Frontal cortex (tissue), 4 donors: ENCODE data around the gene ERBB3. TPM values are rescaled to one million over a fixed set of nuclear protein-coding genes. Genes with fewer than 3 reads are reported as not detected.
A peak's percentile ranks its signal among the peaks of the same experiment; 100 is the strongest.
"Not testable (repeated sequence)": the region's sequence is repeated elsewhere in the genome, so short reads cannot be mapped to it uniquely, and the experiment has no call there.

Experiments
- DNase-seq, 2 donors: peaks; one replicate each; pipeline ENCODE4 v3.0.0; 2012; ENCODE audit warnings: low spot score in 2 of 2
- FAIRE-seq: peaks from 2 replicates; lab custom pipeline; 2012; peaks lifted over from hg19 to GRCh38; lab: Jason Lieb, UNC
- total RNA-seq: library from RNA; depleted of rRNA; stranded (reverse); fragments of >200 nt; gene quantifications from one replicate; pipeline ENCODE4 v1.2.3, GENCODE V29; 2014
- donor health status: control.
- donor health status: control.
- donor health status: control.

Gene ERBB3
- total RNA-seq: 2.0 TPM

DNA sequence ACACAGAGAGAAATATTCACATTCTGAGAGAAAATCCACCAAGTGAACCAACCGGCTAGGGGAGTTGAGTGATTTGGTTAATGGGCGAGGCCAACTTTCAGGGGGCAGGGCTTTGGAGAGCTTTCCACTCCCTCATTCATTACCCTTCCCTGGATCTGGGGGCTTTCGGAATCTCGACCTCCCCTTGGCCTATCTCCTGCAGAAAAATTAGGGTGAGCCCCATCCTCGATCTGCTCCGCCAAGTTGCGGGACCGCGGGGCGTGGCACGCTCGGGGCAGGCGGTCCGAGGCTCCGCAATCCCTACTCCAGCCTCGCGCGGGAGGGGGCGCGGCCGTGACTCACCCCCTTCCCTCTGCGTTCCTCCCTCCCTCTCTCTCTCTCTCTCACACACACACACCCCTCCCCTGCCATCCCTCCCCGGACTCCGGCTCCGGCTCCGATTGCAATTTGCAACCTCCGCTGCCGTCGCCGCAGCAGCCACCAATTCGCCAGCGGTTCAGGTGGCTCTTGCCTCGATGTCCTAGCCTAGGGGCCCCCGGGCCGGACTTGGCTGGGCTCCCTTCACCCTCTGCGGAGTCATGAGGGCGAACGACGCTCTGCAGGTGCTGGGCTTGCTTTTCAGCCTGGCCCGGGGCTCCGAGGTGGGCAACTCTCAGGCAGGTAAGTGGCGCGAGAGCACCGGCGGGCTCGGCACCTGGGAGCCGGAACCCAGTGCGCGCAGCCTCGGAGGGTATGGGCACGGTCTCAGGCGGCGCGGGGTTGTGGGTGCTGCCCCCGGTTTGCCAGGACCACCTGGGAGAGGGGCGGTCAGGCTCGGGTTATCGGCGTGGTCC, at the start of gene ERBB3:
ERBB3 (plus strand) TSS at position 443 of the 833 bp plus-strand sequence; CDS start at position 579, 136 bp downstream.
- DNase-seq: peak; percentile 83 to 91
- FAIRE-seq: no peak

DNA sequence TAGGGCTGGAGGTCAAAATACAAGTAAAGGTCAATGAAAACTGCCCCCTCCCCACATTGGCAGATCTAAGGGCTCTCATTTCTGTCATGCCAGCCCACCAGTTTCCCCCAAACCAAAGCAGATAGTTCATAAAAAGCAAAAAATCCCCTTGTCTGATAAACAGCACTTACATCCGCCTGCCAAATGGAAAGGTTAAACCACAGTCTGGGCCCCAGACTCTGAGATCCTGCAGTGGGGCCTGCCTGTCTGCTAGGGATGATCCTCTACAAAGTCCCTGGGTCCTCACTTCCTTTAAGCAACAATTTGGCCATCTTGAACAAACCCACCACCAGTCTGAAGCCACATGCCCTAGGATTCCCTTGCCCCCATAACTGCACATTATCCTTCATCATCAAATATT, 48.0 kb upstream of the ERBB3 start:
- DNase-seq: no peak
- no peak for FAIRE-seq

- FAIRE-seq (no peak), DNase-seq (no peak)
These were observed 45.2 kb upstream of the ERBB3 start for GRCh38 chr12:56034586-56035332.

- FAIRE-seq: no peak
These were observed 42.8 kb upstream of the ERBB3 start for GRCh38 chr12:56037161-56037560.

DNA sequence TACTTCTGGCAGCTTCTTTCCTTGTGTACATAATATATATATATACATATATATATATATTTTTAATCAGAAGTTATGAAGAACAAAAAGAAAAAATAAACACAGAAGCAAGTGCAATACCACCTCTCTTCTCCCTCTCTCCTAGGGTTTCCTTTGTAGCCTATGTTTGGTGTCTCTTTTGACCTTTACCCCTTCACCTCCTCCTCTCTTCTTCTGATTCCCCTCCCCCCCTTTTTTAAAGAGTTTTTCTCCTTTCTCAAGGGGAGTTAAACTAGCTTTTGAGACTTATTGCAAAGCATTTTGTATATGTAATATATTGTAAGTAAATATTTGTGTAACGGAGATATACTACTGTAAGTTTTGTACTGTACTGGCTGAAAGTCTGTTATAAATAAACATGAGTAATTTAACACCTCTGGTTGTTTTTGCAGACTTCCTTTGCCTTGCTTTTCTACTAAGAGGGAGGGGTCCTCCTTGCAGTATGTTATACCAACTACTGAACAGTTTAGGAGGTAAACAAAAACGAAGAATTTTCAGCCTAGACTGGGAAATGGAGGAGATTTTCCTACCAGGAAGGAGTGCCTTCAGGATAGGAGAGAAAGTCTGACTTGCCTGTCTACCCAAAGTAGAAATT, 41.8 kb upstream of the ERBB3 start:
- no peak for FAIRE-seq
- DNase-seq: no peak

More at GRCh38 chr12:56037161-56037560, 42.8 kb upstream of the ERBB3 start:
- no peak for DNase-seq

- DNase-seq (no peak), FAIRE-seq (no peak)
These were observed 39.8 kb upstream of the ERBB3 start for GRCh38 chr12:56040151-56040550.

DNA sequence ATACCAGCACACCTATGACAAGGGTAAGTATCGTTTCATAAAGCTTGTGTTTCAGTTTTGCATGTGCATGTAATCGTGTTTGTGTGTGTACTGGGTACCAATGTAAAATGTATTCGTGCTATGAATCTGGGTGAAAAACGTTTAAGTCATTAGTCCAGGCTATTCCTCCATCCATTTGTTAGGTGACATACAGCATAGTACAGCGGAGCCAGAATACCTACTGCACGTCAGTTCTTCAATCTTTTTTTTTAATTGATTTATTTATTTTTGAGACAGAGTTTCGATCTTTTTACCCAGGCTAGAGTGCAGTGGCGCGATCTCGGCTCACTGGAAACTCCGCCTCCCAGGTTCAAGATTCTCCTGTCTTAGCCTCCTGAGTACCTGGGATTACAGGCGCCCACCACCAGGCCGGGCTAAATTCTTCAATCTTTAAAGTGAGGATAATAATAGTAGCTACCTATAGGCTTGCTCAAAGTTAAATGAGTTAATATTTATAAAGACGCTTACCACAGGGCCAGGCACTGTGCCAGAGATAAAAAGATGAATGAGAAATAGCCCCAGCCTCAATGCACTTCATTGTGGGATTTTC, 38.9 kb upstream of the ERBB3 start:
- FAIRE-seq (no peak), DNase-seq (no peak)

DNA sequence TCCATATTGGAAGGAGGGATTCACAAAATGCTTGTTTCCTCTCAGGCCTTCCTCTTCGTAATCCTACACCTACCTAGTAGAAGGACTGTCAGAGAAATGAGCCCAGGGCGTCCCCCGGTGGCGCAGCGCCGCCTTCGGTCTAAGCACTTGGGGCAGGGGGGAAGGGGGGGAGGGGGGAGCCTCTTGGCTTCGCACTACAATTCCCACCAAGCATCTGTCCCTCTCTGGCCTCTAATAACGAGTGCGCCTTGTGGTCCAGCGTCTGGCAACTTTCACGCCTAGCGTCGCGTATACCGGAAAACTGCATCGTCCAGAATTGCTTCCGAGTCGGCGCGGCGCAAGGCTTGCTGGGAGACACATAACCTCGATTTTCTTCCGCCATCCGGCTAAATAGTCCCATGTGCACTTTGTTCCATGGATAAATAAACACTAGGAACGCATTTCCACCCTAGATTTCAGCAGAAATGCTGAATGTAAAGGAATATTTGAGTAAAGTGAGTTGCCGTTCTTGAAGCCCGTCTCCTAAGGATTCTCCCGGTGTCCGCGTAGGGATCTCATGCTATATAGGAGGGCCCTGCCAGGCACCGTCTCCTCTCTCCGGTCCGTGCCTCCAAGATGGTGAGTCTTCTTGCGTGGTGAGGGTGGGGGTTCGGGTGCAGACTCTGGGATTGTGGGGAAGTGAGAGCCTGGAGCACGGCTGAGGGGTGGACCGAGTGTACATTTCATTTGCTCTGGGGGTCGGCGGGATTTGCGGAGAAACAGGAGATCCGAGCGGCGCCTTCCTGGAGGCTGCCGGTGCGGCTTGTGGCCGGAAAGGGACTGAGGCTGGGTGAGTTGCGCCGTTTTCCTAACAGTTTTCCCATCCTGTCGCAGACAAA, 38.2 kb upstream of the ERBB3 start, which contains the start of gene RPS26:
RPS26 (plus strand) TSS at position 367 of the 878 bp plus-strand sequence; CDS start at position 616, 249 bp downstream.
- peak; percentile 76 to 84 for DNase-seq
- FAIRE-seq: no peak

DNA sequence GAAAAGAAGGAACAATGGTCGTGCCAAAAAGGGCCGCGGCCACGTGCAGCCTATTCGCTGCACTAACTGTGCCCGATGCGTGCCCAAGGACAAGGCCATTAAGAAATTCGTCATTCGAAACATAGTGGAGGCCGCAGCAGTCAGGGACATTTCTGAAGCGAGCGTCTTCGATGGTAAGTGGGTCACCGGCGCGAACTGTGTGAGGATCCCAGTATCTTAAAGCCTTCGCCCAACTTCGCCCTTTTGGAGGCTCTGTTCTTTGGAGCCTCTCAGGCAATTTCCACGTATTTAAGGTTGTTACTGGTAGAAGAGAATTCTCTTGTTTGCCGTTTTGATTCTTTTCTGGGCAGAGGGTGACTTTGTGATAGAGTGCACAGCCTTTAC, 37.5 kb upstream of the ERBB3 start:
- DNase-seq, FAIRE-seq: not testable (repeated sequence)

GRCh38 chr12:56042843-56043242, 37.1 kb upstream of the ERBB3 start:
- FAIRE-seq (no peak), DNase-seq (no peak)

DNA sequence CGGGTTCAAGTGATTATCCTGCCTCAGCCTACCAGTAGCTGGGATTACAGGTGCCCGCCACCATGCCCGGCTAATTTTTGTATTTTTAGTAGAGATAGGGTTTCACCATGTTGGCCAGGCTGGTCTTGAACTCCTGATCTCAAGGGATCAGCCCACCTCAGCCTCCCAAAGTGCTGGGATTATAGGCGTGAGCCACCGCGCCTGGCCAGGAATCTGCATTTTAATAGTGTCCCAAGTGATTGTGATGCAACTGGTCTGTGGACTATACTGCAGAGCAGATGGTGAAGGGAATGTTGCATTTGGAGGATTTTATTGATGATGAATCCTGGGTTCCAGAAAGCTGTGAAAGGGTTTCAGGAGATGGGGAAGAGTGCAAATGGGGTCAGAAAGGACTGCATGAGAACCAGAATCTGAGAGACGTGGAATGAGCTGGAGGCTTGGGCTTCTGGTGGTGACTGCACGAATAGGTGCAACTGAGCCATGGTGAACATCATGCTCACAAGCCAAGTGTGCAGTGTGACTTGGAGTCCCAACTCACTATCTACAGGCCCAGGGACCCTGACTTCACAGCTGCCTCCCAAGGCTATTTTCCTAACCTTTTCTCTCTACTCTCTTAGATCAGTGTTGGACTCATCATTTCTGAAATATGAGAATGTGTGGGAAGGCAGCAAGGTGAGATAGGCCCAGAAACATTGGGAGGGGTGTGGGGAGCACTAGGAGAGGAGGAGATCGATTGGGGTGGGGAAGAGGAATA, 33.8 kb upstream of the ERBB3 start:
- FAIRE-seq: no peak
- DNase-seq: no peak

DNA sequence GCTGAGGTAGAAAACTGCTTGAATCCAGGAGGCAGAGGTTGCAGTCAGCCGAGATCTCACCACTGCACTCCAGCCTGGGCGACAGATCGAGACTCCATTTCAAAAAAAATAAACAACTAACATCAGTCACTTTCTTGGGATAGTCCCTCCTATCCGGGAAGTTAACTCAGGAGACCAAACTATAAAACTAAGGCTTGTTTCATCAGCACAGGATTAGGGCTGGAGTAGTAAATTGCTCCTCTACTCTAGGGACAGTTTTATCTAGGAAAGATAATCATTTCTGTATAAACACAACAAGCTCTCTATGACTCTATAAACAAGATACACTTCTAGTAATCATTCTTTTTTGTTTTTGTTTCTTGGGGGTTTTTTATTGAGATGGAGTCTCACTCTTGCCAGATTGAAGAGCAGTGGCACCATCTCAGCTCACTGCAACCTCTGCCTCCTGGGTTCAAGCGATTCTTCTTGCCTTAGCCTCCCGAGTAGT, 26.5 kb upstream of the ERBB3 start:
- DNase-seq (no peak), FAIRE-seq (no peak)

DNA sequence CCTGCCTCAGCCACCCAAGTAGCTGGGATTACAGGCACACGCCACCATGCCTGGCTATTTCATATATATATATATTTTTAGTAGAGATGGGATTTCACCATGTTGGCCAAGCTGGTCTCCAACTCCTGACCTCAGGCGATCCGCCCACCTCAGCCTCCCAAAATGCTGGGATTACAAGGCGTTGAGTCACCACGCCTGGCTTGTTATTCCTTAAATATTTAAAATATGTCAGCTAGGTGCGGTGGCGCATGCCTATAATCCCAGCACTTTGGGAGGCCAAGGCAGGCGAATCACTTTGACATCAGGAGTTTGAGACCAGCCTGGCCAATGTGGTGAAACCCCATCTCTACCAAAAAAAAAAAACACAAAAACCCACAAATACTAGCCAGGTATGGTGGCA, 20.0 kb upstream of the ERBB3 start:
- FAIRE-seq, DNase-seq: not testable (repeated sequence)

GRCh38 chr12:56061982-56062381, 18.0 kb upstream of the ERBB3 start:
- FAIRE-seq: no peak

DNA sequence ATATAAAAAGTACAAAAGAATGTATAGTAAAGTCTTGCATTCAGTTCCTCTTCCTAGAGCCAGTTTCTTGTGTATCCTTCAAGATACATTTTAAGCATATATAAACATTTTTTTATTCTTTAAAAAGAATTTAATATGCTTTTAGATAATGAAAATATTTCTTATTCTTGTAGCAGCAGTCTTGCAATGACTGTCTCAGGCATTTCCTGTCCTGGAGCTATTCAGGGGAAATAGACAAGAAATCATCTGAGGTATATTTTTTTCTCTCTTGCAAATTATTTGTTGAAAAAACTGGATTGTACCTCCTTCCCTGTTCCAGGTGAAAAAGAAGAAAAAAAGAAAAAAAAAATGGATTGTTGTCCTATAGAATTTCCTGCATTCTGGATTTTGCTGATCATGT, 17.0 kb upstream of the ERBB3 start:
- no peak for FAIRE-seq

More at GRCh38 chr12:56061982-56062381, 18.0 kb upstream of the ERBB3 start:
- DNase-seq: no peak

DNA sequence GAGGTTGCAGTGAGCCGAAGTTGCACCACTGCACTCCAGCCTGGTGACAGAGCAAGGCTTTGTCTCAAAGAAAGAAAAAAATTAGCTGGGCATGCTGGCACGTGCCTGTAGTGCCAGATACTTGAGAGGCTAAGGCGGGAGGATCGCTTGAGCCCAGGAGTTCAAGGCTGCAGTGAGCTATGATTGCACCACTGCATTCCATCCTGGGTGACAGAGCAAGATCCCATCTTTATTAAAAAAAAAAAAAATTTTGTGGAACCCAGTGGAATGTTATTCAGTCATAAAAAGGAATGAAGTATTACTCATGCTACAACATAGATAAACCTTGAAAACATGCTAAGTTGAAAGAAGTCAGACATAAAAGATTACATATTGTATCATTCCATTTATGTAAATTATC, 8.3 kb upstream of the ERBB3 start:
- FAIRE-seq (no peak), DNase-seq (no peak)

More for the DNA sequence above, 17.0 kb upstream of the ERBB3 start:
- no peak for DNase-seq

DNA sequence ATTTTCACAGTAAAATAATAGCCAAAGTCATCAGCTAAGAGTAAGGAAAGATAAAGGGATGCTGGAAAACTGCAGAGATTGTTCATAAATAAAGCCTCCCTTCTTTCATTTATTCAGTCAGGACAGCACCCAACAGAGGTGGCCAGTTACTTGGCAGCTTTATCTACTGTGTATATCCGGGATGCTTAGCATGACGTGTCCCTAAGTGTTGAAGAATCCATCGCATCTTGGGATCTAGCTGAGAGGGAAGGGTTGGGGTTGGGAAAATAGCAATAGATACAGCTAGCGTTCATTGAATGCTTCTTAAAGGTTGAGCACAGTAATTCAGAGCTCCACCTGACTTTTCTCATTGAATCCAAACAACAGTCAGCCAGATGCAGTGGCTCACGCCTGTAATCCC, 5.6 kb upstream of the ERBB3 start:
- DNase-seq (no peak), FAIRE-seq (no peak)

DNA sequence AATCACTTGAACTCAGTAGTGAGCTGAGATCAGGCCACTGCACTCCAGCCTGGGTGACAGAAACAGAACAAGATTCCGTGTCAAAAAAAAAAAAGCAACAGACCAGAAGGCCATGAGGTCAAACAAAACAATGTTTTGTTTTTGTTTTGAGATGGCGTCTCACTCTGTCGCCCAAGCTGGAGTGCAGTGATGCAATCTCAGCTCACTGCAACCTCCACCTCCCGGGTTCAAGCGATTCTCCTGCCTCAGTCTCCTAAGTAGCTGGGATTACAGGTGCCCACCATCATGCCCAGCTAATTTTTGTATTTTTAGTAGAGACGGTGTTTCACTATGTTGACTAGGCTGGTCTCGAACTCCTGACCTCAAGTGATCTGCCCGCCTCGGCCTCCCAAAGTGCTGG, 2.0 kb upstream of the ERBB3 start:
- not testable (repeated sequence) for DNase-seq, FAIRE-seq
